ENCODE data around the gene ZBTB32.
"Not testable (repeated sequence)": the region's sequence is repeated elsewhere in the genome, so short reads cannot be mapped to it uniquely, and the experiment has no call there.

The ZBTB32 gene

DNA sequence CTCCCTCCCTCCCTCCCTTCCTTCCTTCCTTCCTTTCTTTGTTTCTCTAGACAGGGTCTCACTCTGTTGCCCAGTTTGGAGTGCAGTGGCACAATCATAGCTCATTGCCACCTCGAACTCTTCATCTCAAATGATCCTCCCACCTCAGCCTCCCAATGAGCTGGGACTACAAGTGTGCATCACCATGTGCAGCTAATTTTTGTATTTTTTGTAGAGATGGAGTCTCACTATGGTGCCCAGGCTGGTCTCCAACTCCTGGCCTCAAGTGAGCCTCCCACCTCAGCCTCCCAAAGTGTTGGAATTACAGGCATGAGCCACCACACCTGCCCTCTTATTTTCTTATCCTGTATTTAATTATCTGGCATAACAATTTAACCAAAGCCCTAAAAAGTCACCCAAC lies 33.7 kb upstream of the ZBTB32 start:
- TF ChIP-seq, protein P1, sequence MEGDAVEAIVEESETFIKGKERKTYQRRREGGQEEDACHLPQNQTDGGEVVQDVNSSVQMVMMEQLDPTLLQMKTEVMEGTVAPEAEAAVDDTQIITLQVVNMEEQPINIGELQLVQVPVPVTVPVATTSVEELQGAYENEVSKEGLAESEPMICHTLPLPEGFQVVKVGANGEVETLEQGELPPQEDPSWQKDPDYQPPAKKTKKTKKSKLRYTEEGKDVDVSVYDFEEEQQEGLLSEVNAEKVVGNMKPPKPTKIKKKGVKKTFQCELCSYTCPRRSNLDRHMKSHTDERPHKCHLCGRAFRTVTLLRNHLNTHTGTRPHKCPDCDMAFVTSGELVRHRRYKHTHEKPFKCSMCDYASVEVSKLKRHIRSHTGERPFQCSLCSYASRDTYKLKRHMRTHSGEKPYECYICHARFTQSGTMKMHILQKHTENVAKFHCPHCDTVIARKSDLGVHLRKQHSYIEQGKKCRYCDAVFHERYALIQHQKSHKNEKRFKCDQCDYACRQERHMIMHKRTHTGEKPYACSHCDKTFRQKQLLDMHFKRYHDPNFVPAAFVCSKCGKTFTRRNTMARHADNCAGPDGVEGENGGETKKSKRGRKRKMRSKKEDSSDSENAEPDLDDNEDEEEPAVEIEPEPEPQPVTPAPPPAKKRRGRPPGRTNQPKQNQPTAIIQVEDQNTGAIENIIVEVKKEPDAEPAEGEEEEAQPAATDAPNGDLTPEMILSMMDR (IDR thresholded peaks at IDR 0.05; ENCODE audit: low read depth, low read length), result no peak
- DNase-seq, result no peak
- H3K27me3 ChIP-seq (ENCODE audit: insufficient read depth, low read depth, severe bottlenecking), result no peaks in the 10 kb centered on the region
- H3K36me3 ChIP-seq, result no peaks in the 10 kb centered on the region
- no peaks in the 10 kb centered on the region for H3K9me3 ChIP-seq (ENCODE audit: severe bottlenecking)
- no peak overlapping the region for H3K27ac ChIP-seq
- H3K4me3 ChIP-seq (ENCODE audit: low read depth, low read length), result no peak overlapping the region

DNA sequence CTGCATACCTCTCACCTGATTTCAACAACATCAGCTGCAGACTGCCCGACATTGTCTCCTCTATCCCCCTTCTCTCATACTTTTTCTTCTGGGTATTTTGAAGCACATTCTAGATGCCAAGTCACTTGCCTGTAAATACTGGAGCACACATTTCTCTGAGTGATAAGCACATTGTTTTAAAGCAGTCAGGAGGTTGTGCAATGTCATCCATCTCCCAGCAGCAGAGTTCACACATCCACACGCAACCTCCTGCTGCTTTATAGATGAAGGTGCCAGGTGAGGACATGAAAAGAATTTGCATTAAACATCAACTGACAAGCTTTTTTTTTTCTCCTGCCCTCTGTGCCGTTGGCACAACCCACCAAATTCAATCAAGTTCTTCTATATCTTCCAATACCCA lies 32.5 kb upstream of the ZBTB32 start:
- no peaks in the 10 kb centered on the region for H3K9me3 ChIP-seq (ENCODE audit: severe bottlenecking)
- no peaks in the 10 kb centered on the region for H3K36me3 ChIP-seq
- no peak overlapping the region for H3K4me3 ChIP-seq (ENCODE audit: low read depth, low read length)
- H3K27ac ChIP-seq, result no peak overlapping the region
- DNase-seq, result no peak
- TF ChIP-seq, protein P1 (IDR thresholded peaks at IDR 0.05; ENCODE audit: low read depth, low read length), result no peak
- H3K27me3 ChIP-seq (ENCODE audit: insufficient read depth, low read depth, severe bottlenecking), result no peaks in the 10 kb centered on the region

DNA sequence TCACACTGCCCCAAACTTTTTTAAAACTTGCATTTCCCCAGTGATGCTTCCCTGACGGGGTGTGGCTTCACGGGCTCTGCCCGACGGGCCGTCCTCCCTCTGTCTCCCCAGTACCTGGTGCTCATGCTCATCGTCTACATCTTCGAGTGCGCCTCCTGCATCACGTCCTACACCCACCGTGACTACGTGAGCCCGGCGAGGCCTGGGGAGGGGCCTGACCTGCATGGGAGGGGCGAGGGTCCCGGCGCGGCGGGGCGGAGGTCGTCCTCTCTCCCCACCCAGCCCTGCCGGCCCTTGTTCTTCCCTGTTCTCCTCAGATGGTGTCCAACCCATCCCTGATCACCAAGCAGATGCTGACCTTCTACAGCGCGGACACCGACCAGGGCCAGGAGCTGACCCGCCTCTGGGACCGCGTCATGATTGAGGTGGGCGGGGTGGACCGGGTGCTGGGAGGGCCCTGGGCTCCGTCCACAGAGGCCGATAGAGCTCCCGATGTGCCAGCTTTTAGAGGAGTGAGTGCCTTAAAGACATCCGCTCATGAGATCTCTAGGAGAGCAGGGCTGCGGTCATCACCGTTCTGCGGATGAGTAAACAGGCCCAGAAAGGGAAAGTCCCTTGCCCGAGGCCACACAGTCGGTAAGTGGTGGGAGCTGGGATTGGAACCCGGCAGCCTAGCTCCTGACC lies 31.1 kb upstream of the ZBTB32 start:
- H3K27ac ChIP-seq, result no peak overlapping the region
- TF ChIP-seq, protein P1 (IDR thresholded peaks at IDR 0.05; ENCODE audit: low read depth, low read length), result no peak
- no peak for DNase-seq
- no peak overlapping the region for H3K4me3 ChIP-seq (ENCODE audit: low read depth, low read length)
- H3K27me3 ChIP-seq (ENCODE audit: insufficient read depth, low read depth, severe bottlenecking), result no peaks in the 10 kb centered on the region
- no peaks in the 10 kb centered on the region for H3K9me3 ChIP-seq (ENCODE audit: severe bottlenecking)
- H3K36me3 ChIP-seq, result no peaks in the 10 kb centered on the region

DNA sequence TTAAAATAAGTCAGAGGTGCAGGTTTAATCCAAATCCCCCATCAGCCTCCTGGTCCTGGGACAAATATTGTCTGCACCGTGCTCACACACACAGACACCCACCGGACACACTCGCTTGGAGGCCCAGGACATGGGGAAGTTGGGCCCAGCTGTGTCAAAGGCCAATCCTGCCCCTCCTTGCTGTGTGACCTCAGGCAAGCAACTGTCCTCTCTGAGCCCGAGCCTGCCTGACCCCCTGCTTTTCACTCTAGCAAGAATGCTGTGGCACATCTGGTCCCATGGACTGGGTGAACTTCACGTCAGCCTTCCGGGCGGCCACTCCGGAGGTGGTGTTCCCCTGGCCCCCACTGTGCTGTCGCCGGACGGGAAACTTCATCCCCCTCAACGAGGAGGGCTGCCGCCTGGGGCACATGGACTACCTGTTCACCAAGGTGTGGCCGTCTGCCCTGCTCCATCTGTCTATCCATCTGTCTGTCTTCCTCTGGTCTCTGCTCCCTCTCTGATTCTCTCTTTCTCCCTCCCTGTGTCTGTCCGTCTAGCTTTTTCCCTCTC lies 28.7 kb upstream of the ZBTB32 start:
- Histone ChIP-seq H3K9me3 (ENCODE audit: severe bottlenecking) (no peaks in the 10 kb centered on the region), H3K36me3 (no peaks in the 10 kb centered on the region), H3K27ac (no peak overlapping the region), H3K27me3 (ENCODE audit: insufficient read depth, low read depth, severe bottlenecking) (no peaks in the 10 kb centered on the region), H3K4me3 (ENCODE audit: low read depth, low read length) (no peak overlapping the region)
- TF ChIP-seq, protein P1 (IDR thresholded peaks at IDR 0.05; ENCODE audit: low read depth, low read length), result no peak
- DNase-seq, result no peak

DNA sequence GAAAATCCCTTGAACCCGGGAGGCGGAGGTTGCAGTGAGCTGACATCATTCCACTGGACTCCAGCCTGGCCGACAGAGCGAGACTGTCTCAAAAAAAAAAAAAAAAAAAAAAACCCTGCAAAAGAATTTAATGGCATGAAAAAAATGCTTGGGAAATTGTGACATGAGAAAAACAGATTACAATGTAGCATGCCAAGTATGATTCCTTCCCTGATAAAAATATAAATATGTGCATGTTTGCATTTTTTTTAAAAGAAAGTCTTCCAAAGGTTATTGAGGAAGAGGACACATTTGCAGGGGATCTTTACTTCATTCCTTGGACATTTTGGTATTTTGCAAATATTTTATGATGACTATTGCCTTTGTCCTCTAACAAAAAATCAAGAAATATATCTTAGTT lies 14.5 kb upstream of the ZBTB32 start:
- DNase-seq, result no peak
- Histone ChIP-seq H3K27me3 (ENCODE audit: insufficient read depth, low read depth, severe bottlenecking) (no peaks in the 10 kb centered on the region), H3K9me3 (ENCODE audit: severe bottlenecking) (no peaks in the 10 kb centered on the region), H3K27ac (no peak overlapping the region), H3K36me3 (no peaks in the 10 kb centered on the region), H3K4me3 (ENCODE audit: low read depth, low read length) (no peak overlapping the region)
- TF ChIP-seq, protein P1 (IDR thresholded peaks at IDR 0.05; ENCODE audit: low read depth, low read length), result no peak

DNA sequence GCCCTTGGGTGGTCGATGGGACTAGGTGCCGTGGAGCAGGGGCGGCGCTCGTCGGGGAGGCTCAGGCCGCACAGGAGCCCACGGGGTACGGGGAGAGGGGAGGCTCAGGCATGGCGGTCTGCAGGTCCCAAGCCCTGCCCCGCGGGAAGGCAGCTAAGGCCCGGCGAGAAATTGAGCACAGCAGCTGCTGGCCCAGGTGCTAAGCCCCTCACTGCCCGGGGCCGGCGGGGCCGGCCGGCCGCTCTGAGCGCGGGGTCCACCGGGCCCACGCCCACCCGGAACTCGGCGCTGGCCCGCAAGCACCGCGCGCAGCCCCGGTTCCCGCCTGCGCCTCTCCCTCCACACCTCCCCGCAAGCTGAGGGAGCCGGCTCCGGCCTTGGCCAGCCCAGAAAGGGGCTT lies 13.3 kb upstream of the ZBTB32 start:
- H3K27me3 ChIP-seq (ENCODE audit: insufficient read depth, low read depth, severe bottlenecking); H3K4me3 ChIP-seq (ENCODE audit: low read depth, low read length); H3K9me3 ChIP-seq (ENCODE audit: severe bottlenecking); H3K27ac ChIP-seq; H3K36me3 ChIP-seq; DNase-seq: not testable (repeated sequence)
